ENCODE measurements around the gene ALPK3.

Gene ALPK3

GRCh38 chr15:84784262-84784661 is 32.9 kb upstream of the ALPK3 start:
- H3K4me2 ChIP-seq (ENCODE audit: low read length), result no peak overlapping the region
- peaks cover 78% of the 10 kb centered on the region for H3K36me3 ChIP-seq (ENCODE audit: control insufficient read depth, low read length)
- no peaks in the 10 kb centered on the region for H3K27me3 ChIP-seq (ENCODE audit: control insufficient read depth, low read length)
- TF ChIP-seq EZH2phosphoT487 (IDR thresholded peaks at IDR 0.05; ENCODE audit: borderline replicate concordance, low read length), result no peak
- TF ChIP-seq, protein P1, sequence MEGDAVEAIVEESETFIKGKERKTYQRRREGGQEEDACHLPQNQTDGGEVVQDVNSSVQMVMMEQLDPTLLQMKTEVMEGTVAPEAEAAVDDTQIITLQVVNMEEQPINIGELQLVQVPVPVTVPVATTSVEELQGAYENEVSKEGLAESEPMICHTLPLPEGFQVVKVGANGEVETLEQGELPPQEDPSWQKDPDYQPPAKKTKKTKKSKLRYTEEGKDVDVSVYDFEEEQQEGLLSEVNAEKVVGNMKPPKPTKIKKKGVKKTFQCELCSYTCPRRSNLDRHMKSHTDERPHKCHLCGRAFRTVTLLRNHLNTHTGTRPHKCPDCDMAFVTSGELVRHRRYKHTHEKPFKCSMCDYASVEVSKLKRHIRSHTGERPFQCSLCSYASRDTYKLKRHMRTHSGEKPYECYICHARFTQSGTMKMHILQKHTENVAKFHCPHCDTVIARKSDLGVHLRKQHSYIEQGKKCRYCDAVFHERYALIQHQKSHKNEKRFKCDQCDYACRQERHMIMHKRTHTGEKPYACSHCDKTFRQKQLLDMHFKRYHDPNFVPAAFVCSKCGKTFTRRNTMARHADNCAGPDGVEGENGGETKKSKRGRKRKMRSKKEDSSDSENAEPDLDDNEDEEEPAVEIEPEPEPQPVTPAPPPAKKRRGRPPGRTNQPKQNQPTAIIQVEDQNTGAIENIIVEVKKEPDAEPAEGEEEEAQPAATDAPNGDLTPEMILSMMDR (IDR thresholded peaks at IDR 0.05; ENCODE audit: low read depth, low read length, poor library complexity, severe bottlenecking), result no peak
- peaks cover 86% of the 10 kb centered on the region for H3K79me2 ChIP-seq (ENCODE audit: control insufficient read depth, low read length)
- no peaks in the 10 kb centered on the region for H3K4me1 ChIP-seq (ENCODE audit: control insufficient read depth, low read length)
- peaks cover 16% of the 10 kb centered on the region for H4K20me1 ChIP-seq (ENCODE audit: control insufficient read depth, insufficient read depth, low read depth, low read length)
- no peaks in the 10 kb centered on the region for H3K9me2 ChIP-seq (replicated peaks; ENCODE audit: control insufficient read depth, low read length)
- H3F3A ChIP-seq (ENCODE audit: control insufficient read depth, insufficient read depth), result no peaks in the 10 kb centered on the region
- H3K4me3 ChIP-seq (ENCODE audit: low read length), result no peak overlapping the region
- no peak overlapping the region for H3K27ac ChIP-seq (ENCODE audit: low read depth, low read length)
- H3K9me3 ChIP-seq (ENCODE audit: control insufficient read depth, insufficient read depth, low read length), result no peaks in the 10 kb centered on the region

DNA sequence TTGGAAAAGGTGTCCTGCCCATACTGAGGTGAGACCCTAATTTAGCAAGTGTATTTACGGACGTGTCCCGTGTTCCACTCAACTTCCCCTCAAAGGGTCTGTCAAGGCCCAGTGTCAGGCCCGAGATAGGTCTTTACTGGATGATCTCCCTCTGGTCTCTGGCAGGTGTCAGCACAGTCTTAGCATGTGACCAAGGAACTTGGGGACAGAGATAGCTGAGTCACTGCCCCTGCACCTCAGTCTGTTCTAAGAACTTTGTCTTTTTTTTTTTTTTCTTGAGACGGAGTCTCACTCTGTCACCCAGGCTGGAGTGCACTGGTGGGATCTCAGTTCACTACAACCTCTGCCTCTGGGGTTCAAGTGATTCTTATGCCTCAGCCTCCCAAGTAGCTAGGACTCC is 32.1 kb upstream of the ALPK3 start:
- H3K27me3 ChIP-seq (ENCODE audit: control insufficient read depth, low read length), result no peaks in the 10 kb centered on the region
- H3K4me1 ChIP-seq (ENCODE audit: control insufficient read depth, low read length), result no peaks in the 10 kb centered on the region
- H4K20me1 ChIP-seq (ENCODE audit: control insufficient read depth, insufficient read depth, low read depth, low read length), result peaks cover 16% of the 10 kb centered on the region
- H3K36me3 ChIP-seq (ENCODE audit: control insufficient read depth, low read length), result peaks cover 79% of the 10 kb centered on the region
- H3K9me3 ChIP-seq (ENCODE audit: control insufficient read depth, insufficient read depth, low read length), result no peaks in the 10 kb centered on the region
- H3K79me2 ChIP-seq (ENCODE audit: control insufficient read depth, low read length), result peaks cover 86% of the 10 kb centered on the region
- H3K9me2 ChIP-seq (replicated peaks; ENCODE audit: control insufficient read depth, low read length), result no peaks in the 10 kb centered on the region
- H3K4me3 ChIP-seq (ENCODE audit: low read length), result no peak overlapping the region
- H3K4me2 ChIP-seq (ENCODE audit: low read length), result no peak overlapping the region
- TF ChIP-seq, protein P1 (IDR thresholded peaks at IDR 0.05; ENCODE audit: low read depth, low read length, poor library complexity, severe bottlenecking), result no peak
- no peak for TF ChIP-seq EZH2phosphoT487 (IDR thresholded peaks at IDR 0.05; ENCODE audit: borderline replicate concordance, low read length)
- no peaks in the 10 kb centered on the region for H3F3A ChIP-seq (ENCODE audit: control insufficient read depth, insufficient read depth)
- H3K27ac ChIP-seq (ENCODE audit: low read depth, low read length), result no peak overlapping the region

GRCh38 chr15:84788500-84788899 is 28.7 kb upstream of the ALPK3 start:
- Histone ChIP-seq H4K20me1 (ENCODE audit: control insufficient read depth, insufficient read depth, low read depth, low read length) (peaks cover 13% of the 10 kb centered on the region), H3K27me3 (ENCODE audit: control insufficient read depth, low read length) (no peaks in the 10 kb centered on the region), H3K9me3 (ENCODE audit: control insufficient read depth, insufficient read depth, low read length) (no peaks in the 10 kb centered on the region), H3K36me3 (ENCODE audit: control insufficient read depth, low read length) (peaks cover 78% of the 10 kb centered on the region), H3F3A (ENCODE audit: control insufficient read depth, insufficient read depth) (no peaks in the 10 kb centered on the region), H3K4me1 (ENCODE audit: control insufficient read depth, low read length) (no peaks in the 10 kb centered on the region), H3K79me2 (ENCODE audit: control insufficient read depth, low read length) (peaks cover 66% of the 10 kb centered on the region), H3K4me3 (ENCODE audit: low read length) (no peak overlapping the region), H3K27ac (ENCODE audit: low read depth, low read length) (no peak overlapping the region), H3K9me2 (replicated peaks; ENCODE audit: control insufficient read depth, low read length) (no peaks in the 10 kb centered on the region), H3K4me2 (ENCODE audit: low read length) (no peak overlapping the region)
- TF ChIP-seq, protein P1 (IDR thresholded peaks at IDR 0.05; ENCODE audit: low read depth, low read length, poor library complexity, severe bottlenecking), result no peak
- no peak for TF ChIP-seq EZH2phosphoT487 (IDR thresholded peaks at IDR 0.05; ENCODE audit: borderline replicate concordance, low read length)

GRCh38 chr15:84789762-84790161 is 27.4 kb upstream of the ALPK3 start:
- Histone ChIP-seq H3K9me2 (replicated peaks; ENCODE audit: control insufficient read depth, low read length) (no peaks in the 10 kb centered on the region), H4K20me1 (ENCODE audit: control insufficient read depth, insufficient read depth, low read depth, low read length) (peaks cover 10% of the 10 kb centered on the region), H3K36me3 (ENCODE audit: control insufficient read depth, low read length) (peaks cover 76% of the 10 kb centered on the region), H3K27me3 (ENCODE audit: control insufficient read depth, low read length) (no peaks in the 10 kb centered on the region), H3F3A (ENCODE audit: control insufficient read depth, insufficient read depth) (no peaks in the 10 kb centered on the region), H3K4me2 (ENCODE audit: low read length) (no peak overlapping the region), H3K4me3 (ENCODE audit: low read length) (no peak overlapping the region), H3K9me3 (ENCODE audit: control insufficient read depth, insufficient read depth, low read length) (no peaks in the 10 kb centered on the region), H3K4me1 (ENCODE audit: control insufficient read depth, low read length) (no peaks in the 10 kb centered on the region), H3K27ac (ENCODE audit: low read depth, low read length) (no peak overlapping the region), H3K79me2 (ENCODE audit: control insufficient read depth, low read length) (peaks cover 54% of the 10 kb centered on the region)
- no peak for TF ChIP-seq EZH2phosphoT487 (IDR thresholded peaks at IDR 0.05; ENCODE audit: borderline replicate concordance, low read length)
- TF ChIP-seq, protein P1 (IDR thresholded peaks at IDR 0.05; ENCODE audit: low read depth, low read length, poor library complexity, severe bottlenecking), result no peak
